ENCODE measurements around the gene GRIP1.

The GRIP1 gene

DNA sequence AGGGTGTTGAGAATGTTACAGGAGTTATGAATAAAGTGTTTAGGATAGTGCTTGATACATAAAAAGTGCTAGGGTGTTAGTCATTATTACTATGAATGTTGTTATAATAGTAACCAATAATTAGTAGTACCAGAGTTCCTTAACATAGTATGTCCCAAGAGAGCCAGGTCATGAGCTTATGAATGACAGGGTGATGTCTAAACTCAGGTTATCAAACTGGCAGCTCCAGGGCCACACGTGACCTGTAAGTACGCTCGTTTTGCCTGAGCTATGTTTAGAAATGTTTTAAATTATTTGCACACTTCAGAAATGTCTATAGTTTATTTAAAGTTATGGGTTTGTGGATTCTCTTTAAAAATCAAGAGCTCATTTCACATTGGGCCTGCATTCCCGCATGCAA is 14.1 kb upstream of the GRIP1 start:
- H3K27me3 ChIP-seq (ENCODE audit: insufficient read depth, poor library complexity, severe bottlenecking) = no peaks in the 10 kb centered on the region
- DNase-seq (ENCODE audit: low read depth in 1 of 2, low spot score in 1 of 2) = no peak
- TF ChIP-seq GABPA (IDR thresholded peaks at IDR 0.05; ENCODE audit: low read depth) (no peak), POLR2AphosphoS5 (IDR thresholded peaks at IDR 0.05; ENCODE audit: low read depth) (no peak), REST (IDR thresholded peaks at IDR 0.05; ENCODE audit: insufficient replicate concordance, low read depth) (no peak), SPI1 (IDR thresholded peaks at IDR 0.05; ENCODE audit: borderline replicate concordance, low read depth) (no peak)
- H3K4me3 ChIP-seq (replicated peaks; ENCODE audit: insufficient read depth, low read length) = no peak overlapping the region
- H3K27ac ChIP-seq (replicated peaks) = no peak overlapping the region

GRCh38 chr12:66692170-66692569 is 13.3 kb upstream of the GRIP1 start:
- H3K4me3 ChIP-seq (replicated peaks; ENCODE audit: insufficient read depth, low read length) = no peak overlapping the region
- TF ChIP-seq POLR2AphosphoS5 (IDR thresholded peaks at IDR 0.05; ENCODE audit: low read depth) (no peak), SPI1 (IDR thresholded peaks at IDR 0.05; ENCODE audit: borderline replicate concordance, low read depth) (no peak; the same call in 1 of the 2 replicates), REST (IDR thresholded peaks at IDR 0.05; ENCODE audit: insufficient replicate concordance, low read depth) (no peak), CTCF (IDR thresholded peaks at IDR 0.05; ENCODE audit: insufficient read depth, low read length) (no peak), GABPA (IDR thresholded peaks at IDR 0.05; ENCODE audit: low read depth) (no peak)
- H3K27me3 ChIP-seq (ENCODE audit: insufficient read depth, poor library complexity, severe bottlenecking) = no peaks in the 10 kb centered on the region
- peak in 1 of 2 experiments; percentile 33 for DNase-seq (ENCODE audit: low read depth in 1 of 2, low spot score in 1 of 2)
- no peak overlapping the region for H3K27ac ChIP-seq (replicated peaks)

DNA sequence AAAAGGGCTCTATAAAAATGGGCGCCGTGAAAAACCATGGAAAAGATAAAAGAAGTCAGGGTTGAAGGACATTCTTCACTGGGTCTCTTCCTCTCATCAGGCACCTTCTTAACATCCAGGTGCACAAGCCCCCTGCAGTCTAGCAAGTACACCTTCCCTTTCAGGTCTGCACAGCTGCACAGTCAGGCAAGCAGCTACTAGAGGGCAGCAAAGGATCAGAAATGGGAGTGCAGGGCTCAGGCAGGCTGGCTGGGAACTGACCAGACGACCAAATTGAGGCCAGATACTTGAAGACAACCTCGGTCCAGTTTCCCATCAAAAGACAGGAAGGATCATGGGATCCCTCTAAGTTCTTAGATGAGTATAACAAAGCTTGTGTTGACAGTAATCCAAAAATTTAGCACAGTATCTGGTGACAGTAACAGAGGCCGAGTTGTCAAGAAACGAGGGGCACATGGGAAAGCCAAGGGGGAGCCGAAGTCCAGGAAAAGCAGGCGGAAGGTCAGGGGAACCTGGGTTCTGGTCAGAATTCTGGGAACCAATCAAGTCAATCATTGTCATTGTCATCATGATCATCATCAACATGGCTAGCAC is 10.1 kb upstream of the GRIP1 start:
- Histone ChIP-seq H3K4me3 (replicated peaks; ENCODE audit: insufficient read depth, low read length) (no peak overlapping the region), H3K27ac (replicated peaks) (no peak overlapping the region), H3K27me3 (ENCODE audit: insufficient read depth, poor library complexity, severe bottlenecking) (peaks cover 4% of the 10 kb centered on the region)
- TF ChIP-seq CTCF (IDR thresholded peaks at IDR 0.05; ENCODE audit: insufficient read depth, low read length) (peak; percentile 38), GABPA (IDR thresholded peaks at IDR 0.05; ENCODE audit: low read depth) (no peak)
- DNase-seq (ENCODE audit: low read depth in 1 of 2, low spot score in 1 of 2) = peak in 1 of 2 experiments; percentile 38

DNA sequence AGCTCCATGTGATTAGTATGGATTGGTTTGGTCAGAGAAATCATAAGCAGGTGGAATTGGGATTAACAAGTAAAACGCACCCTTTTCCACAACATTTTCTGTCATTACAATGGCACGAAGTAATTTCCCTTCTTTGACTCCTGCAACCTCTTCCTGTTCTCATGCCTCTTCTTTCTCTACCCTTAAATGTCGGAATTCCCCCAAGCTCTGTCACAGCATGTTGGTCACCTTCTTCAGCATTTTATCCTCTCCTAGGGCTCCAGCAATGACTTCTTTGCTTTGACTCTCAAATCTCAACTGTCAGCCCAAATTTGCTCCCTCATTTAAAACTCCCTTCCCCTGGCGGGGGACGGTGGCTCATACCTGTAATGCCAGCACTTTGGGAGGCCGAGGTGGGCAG is 5.3 kb upstream of the GRIP1 start:
- TF ChIP-seq CTCF (IDR thresholded peaks at IDR 0.05; ENCODE audit: insufficient read depth, low read length) (no peak), GABPA (IDR thresholded peaks at IDR 0.05; ENCODE audit: low read depth) (no peak)

More for the DNA sequence above, 5.3 kb upstream of the GRIP1 start:
- Histone ChIP-seq H3K4me3 (replicated peaks; ENCODE audit: insufficient read depth, low read length) (no peak overlapping the region), H3K27ac (replicated peaks) (no peak overlapping the region), H3K27me3 (ENCODE audit: insufficient read depth, poor library complexity, severe bottlenecking) (peaks cover 6% of the 10 kb centered on the region)
- no peak for DNase-seq (ENCODE audit: low read depth in 1 of 2, low spot score in 1 of 2)
